GM19438 (cell line): ENCODE results near the gene HIBCH.
A peak's percentile ranks its signal among the peaks of the same experiment; 100 is the strongest.

ENCODE experiments used
- ATAC-seq: cut with Tn5 transposase; IDR thresholded peaks from one replicate; pipeline ENCODE4 v1.9.1; 2021; ENCODE audit warnings: low read depth; ENCODE audit not compliant: unreplicated experiment

The HIBCH gene

DNA sequence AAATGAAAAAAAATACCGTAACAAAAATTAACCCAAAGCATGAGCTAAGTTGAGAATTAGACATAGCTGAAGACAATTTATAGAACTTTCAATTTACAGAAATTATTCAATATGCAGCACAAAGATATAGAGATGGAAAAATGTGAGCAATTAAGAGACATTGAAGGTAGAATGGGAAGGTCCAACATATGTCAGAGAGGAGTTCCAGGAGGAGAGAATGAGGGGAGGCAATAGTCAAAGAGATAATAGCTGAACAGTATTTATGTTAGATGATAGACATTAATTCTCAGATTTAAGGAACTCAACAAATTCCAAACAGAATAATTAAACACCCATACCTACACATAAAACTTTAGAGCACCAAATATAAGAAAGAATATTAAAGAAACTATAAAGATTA, 154.1 kb downstream of the HIBCH start:
- no peak for ATAC-seq

DNA sequence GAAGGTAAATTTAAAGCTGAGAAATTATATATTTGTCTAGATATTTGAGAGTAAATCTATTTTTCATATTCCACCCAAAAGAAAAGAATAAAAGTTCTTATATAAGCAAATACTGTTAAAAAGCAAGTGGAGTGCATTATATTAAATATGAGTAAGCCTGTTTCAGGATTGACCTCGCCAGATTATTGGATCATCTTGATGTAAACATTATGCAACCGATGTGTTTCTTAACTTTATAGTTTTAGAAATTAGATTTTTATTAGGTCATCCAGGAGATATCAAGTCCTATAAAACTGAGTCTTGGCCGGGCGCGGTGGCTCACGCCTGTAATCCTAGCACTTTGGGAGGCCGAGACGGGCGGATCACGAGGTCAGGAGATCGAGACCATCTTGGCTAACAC, 156.8 kb downstream of the HIBCH start:
- ATAC-seq: no peak

DNA sequence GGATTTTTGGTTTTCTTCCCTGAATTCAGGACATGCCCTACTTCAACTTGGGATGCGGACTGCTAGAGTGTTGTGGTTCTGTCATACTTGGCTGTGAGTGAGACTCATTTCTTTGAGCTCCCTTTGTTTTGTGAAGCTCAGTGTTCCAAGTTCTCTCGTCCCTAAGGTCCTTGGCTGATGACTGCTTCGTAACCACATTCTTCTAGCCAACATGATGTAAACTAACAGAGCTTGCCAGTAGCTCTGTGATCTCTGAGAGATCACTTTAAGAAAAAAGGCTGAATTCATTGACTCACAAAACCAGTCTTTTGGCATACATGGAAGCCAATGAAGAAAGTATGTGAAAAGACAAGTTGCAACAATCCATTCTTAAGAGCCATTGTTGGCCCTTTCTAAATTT, 160.2 kb downstream of the HIBCH start:
- no peak for ATAC-seq

DNA sequence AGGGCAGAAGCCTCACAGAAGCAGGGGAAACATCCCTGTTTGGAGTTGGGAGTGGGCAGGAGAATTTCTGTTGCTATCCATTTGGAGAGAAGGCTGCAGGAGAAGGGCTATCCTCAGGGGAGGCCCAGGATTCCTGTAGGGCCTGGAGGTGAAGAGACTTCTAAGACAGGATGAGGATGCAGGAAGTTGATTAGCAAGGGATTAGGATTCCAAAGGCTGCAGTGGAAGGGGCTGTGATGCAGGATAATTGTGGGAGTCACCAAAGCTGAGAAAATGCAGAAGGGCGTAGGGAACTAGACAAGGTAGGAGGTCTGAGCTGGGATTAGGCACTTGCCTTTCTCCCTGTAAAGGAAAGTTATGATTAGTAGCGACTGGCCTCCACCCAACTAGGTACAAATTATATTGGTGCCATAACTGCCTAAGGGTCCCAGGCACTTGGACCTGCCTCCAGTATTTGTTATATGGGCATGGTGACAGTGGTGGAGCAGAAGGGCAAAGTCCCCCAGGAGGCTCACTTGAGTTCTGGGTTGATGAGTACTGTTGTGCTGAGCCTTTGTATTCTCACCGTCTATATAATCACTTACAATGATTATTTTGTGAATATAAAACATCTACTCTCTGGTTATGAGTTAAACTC, 160.7 kb downstream of the HIBCH start:
- ATAC-seq: no peak

DNA sequence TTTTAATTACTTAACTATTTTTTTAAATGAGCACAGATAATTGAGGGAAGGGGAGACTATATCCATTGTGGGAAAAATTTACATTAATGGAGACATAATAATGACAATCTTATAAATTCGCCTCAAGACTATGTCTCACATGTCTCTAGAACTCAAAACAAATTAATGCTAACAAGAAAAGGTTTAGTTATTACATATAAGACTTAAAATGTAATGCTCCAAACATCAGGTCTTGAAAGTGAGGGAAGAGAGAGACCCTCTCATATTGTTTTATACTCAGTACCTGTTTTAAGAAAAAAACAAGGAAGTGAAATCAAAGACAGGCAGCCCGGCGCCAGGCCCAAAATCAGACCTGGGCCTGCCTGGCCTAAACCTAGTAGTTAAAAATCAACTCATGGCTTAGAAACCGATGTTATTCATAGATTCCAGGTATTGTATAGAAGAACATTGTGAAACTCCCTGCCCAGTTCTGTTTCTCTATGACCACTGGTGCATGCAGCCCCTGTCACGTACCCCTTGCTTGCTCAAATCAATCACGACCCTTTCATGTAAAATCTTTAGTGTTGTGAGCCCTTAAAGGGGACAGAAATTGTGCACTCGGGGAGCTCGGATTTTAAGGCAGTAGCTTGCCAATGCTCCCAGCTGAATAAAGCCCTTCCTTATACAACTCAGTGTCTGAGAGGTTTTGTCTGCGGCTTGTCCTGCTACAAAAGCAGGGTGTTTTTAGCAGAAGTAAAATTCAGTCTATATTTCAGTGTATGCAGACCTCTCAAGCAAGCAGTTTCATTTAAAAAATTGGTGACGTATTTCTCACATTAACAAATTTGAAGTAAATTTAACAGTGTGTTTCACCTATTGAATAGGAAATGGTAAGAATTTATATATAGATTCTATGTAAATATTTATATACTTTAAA, 161.8 kb downstream of the HIBCH start:
- peak; percentile 56 for ATAC-seq

DNA sequence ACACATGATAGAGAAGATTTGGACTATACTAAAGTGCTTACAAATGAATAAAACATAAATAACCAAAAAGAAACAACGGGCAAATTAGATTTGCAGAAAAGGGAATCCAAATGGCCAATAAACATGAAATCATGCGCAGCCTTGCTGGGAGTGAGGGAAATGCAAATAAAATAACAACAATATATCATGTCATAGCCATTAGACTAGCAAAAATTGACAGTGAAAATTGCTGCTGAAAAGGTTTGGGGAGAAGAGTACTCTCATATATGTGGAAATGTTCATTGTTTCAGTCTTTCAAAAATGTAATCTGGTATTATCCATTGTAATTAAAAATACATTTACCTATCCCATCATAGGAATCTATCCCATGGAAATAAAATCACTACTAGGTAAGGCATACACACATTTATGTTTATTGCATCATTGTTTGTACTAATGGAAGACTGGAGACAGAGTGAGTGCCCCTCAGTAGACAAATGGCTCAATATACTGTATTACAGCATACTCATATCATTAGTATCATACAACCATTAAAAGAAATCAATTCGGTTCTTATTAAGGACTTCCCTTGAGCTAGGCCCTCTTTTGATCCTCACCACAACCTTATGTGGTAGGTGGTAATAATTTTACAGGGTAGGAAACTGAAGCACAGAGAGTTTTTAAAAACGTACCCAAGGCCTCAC, 163.0 kb downstream of the HIBCH start:
- ATAC-seq: no peak
